Heart left ventricle (tissue), 16 donors: ENCODE data around the gene MATR3. TPM values are rescaled to one million over a fixed set of nuclear protein-coding genes. Genes with fewer than 3 reads are reported as not detected.
"Not testable (repeated sequence)": the region's sequence is repeated elsewhere in the genome, so short reads cannot be mapped to it uniquely, and the experiment has no call there.

Source experiments
- ATAC-seq, 4 donors: fragments of 200-7000 bp; cut with Tn5 transposase; one replicate each; pipeline ENCODE4 v1.9.1; 2020 to 2022; ENCODE audit warnings: moderate library complexity in 4 of 4, mild to moderate bottlenecking in 3 of 4, moderate number of reproducible peaks in 1 of 4
- DNase-seq, 5 donors: peaks; one replicate each; pipeline ENCODE4 v3.0.0-alpha.2; 2020
- H3K27ac ChIP-seq, 12 donors: fragments of 200-600 bp; sonication (generic) in 4 of 12; one replicate each; pipeline versions ENCODE4 v1.5.0 to v1.8.0; 2016 to 2022; ENCODE audit warnings: mild to moderate bottlenecking in 2 of 12
- H3K27me3 ChIP-seq, 9 donors: fragments of 200-600 bp; sonication (generic) in 2 of 9; one replicate each; pipeline versions ENCODE4 v1.5.1 to v1.8.0; 2016 to 2022; ENCODE audit warnings: mild to moderate bottlenecking in 3 of 9
- H3K36me3 ChIP-seq, 9 donors: fragments of 200-600 bp; sonication (generic) in 2 of 9; one replicate each; pipeline versions ENCODE4 v1.5.0 to v1.8.0; 2018 to 2022; ENCODE audit warnings: mild to moderate bottlenecking in 2 of 9
- H3K4me1 ChIP-seq, 12 donors: fragments of 200-600 bp; sonication (generic) in 4 of 12; one replicate each; pipeline versions ENCODE4 v1.5.0 to v1.8.0; 2016 to 2022; ENCODE audit warnings: mild to moderate bottlenecking in 3 of 12
- H3K4me3 ChIP-seq, 12 donors: fragments of 200-600 bp; sonication (generic) in 4 of 12; one replicate each; pipeline versions ENCODE4 v1.5.0 to v1.8.0; 2017 to 2022; ENCODE audit warnings: mild to moderate bottlenecking in 9 of 12, moderate library complexity in 4 of 12
- H3K9me3 ChIP-seq, 12 donors: fragments of 200-600 bp; sonication (generic) in 4 of 12; one replicate each; pipeline versions ENCODE4 v1.5.0 to v1.8.0; 2016 to 2022; ENCODE audit warnings: mild to moderate bottlenecking in 1 of 12
- POLR2A ChIP-seq, 2 donors: fragments of 450-650 bp; IDR thresholded peaks; one replicate each; pipeline ENCODE4 v1.6.1; 2017; ENCODE audit warnings: antibody characterized with exemption in 2 of 2, mild to moderate bottlenecking in 2 of 2, moderate library complexity in 2 of 2
- WGBS, 4 donors: extraction: QIAGEN DNeasy Blood & Tissue Kit in 2 of 4; methylation state at CpG; one replicate each; pipeline versions ENCODE4 v1.1.5 to v1.1.7; 2013 to 2018; 5-methylcytosine and 5-hydroxymethylcytosine counted together
- intact Hi-C, 10 donors: fragments of 100-400 bp; cut with DNase I; formaldehyde crosslinking; loops; one replicate each; pipeline versions ENCODE4 v1.11.1 to v1.14.2; 2022
- polyA plus RNA-seq, 2 donors: library from polyadenylated mRNA; stranded (reverse); fragments of 200-250 nt; gene quantifications; one replicate each; pipeline ENCODE4 v1.2.3, GENCODE V29; 2013
- total RNA-seq, 9 donors: library from RNA; depleted of rRNA in 2 of 9; stranded (reverse); fragments of >200 nt in 2 of 9; fragmentation: NEBNext Ultra II Directional in 3 of 9; extraction: Animal tissue kit (Norgen Biotek cat#: 25700) in 3 of 9; gene quantifications; one replicate each; pipeline versions ENCODE4 v1.1.0 to v1.2.4, GENCODE V29; 2016 to 2023
- TF ChIP-seq, protein P1 (sequence below), 12 donors: fragments of 200-600 bp; sonication (generic) in 4 of 12; IDR thresholded peaks; one replicate each; pipeline versions ENCODE4 v1.5.0 to v1.8.0; 2018 to 2022; ENCODE audit warnings: antibody characterized with exemption in 12 of 12, mild to moderate bottlenecking in 5 of 12
- donor health status: ischemic (EF 13 %, LVEDD 7.1; RV severe dilation, severe dysfunction).
- donor health status: healthy with polysubstance abuse.
- donor health status: DM: no; HTN: yes; CAD: no.
- donor health status: DM: no; HTN: no; CAD: no.
- donor health status: ischemic (EF 25% LVEDD 6.9; RV normal size, moderate dysfunction).
- donor health status: ischemic (EF 25% LVEDD 5.7; RV mildly dilated, moderate dysfunction).
- donor health status: healthy.
- donor health status: DM: yes; HTN: yes; CAD: no.
- donor health status: ischemic (EF 35%, LVEDD 5.7; RV mildly dilated, moderate dysfunction).
- donor health status: nonischemic (EF 11% LVEDD 7.7; RV severe dilation, severe dysfunction).
- donor health status: DM: yes; HTN: yes; CAD: no.
- donor health status: PGD.
- donor health status: ischemic (EF 29% LVEDD 5.4; RV normal size, mild dysfunction).
- donor health status: nonischemic (EF 23%, LVEDD 6.1; RV moderate dilation, normal function).

MATR3 gene
- total and polyA plus RNA-seq, 11 donors: 97.2 to 208 (median 138) TPM

DNA sequence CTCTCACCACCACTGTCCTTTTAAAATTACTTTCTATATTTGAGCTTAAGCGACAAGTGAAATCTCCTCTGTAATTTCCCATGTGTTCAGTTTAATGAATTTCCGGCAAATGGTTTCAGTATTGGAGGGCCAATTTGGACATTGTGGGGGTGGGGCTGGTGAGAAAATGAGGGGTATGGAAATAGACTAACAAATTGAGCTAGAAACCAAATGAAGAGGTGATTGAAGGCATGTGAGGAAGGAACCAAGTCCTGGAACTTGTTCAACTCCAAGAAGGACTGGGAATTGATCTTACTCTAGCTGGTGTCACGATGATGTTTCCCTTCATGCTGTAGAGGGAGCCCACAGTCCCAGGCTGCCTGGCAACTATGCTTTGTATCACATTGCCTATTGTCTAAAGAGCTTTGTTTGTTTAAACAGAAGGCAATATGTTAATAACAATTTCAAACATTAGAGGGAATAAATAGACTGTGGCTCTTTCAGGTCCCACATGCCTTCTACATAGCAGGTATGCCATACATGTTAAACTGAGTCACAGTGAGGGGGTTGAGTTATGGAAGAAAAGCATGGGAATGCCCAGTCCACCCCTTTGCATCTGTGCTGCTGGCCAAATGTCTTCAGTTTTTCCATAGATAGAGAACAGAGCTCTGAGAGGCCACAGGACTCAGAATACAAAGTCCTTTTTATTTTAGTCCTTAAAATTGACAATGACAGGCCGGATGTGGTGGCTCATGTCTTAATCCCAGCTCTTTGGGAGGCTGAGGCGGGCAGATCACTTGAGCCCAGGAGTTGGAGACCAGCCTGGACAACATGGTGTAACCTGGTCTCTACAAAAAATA lies 25.0 kb upstream of the MATR3 start:
- intact Hi-C loops: loop anchor here in 6 of 10 donors (5.0 to 10.0 kb wide), 6 partner anchors 174 to 694 kb away; partner anchors contain the start of gene HSPA9 (in 1 of the 6)
- peak overlapping the region in 1 of 12 donors; percentile 17 for H3K4me3 ChIP-seq
- no peaks in the 10 kb centered on the region for H3K36me3 ChIP-seq
- DNase-seq (no peak), ATAC-seq (peak in 2 of 4 donors; percentile 27 to 46)
- H3K27ac ChIP-seq: peak overlapping the region; percentile 44 to 79 (median 72)
- H3K4me1 ChIP-seq: peaks cover 3 to 52% (median 24%) of the 10 kb centered on the region in 12 donors
- no peak for TF ChIP-seq POLR2A (IDR thresholded peaks at IDR 0.05)
- TF ChIP-seq, protein P1, sequence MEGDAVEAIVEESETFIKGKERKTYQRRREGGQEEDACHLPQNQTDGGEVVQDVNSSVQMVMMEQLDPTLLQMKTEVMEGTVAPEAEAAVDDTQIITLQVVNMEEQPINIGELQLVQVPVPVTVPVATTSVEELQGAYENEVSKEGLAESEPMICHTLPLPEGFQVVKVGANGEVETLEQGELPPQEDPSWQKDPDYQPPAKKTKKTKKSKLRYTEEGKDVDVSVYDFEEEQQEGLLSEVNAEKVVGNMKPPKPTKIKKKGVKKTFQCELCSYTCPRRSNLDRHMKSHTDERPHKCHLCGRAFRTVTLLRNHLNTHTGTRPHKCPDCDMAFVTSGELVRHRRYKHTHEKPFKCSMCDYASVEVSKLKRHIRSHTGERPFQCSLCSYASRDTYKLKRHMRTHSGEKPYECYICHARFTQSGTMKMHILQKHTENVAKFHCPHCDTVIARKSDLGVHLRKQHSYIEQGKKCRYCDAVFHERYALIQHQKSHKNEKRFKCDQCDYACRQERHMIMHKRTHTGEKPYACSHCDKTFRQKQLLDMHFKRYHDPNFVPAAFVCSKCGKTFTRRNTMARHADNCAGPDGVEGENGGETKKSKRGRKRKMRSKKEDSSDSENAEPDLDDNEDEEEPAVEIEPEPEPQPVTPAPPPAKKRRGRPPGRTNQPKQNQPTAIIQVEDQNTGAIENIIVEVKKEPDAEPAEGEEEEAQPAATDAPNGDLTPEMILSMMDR (IDR thresholded peaks at IDR 0.05): peak in 3 of 12 donors; percentile 29 to 43 (median 42)
- WGBS, 4 donors: 47 to 51% (median 49%) methylated on average over 5 of the region's 5 CpGs
- H3K9me3 ChIP-seq: no peaks in the 10 kb centered on the region
- no peaks in the 10 kb centered on the region for H3K27me3 ChIP-seq

DNA sequence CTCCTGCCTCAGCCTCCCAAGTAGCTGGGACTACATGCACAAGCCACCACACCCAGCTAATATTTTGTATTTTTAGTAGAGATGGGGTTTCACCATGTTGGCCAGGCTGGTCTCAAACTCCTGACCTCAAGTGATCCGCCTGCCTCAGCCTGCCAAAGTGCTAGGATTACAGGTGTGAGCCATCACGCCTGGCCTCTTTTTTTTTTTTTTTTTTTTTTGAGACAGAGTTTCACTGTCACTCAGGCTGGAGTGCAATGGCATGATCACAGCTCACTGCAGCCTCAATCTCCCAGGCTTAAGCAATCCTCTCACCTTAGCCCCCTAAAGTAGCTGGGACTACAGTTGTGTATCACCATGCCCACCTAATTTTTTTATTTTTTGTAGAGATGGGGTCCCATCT lies 22.8 kb upstream of the MATR3 start:
- ATAC-seq, H3K9me3 ChIP-seq, H3K27me3 ChIP-seq, DNase-seq, intact Hi-C loops, H3K36me3 ChIP-seq, H3K4me3 ChIP-seq: not testable (repeated sequence)
- 81 to 91% (median 90%) methylated on average over 2 of the region's 2 CpGs for WGBS, 4 donors
- peak overlapping the region in 2 of 12 donors; percentile 42 to 54 for H3K27ac ChIP-seq
- H3K4me1 ChIP-seq: peaks cover 3 to 70% (median 38%) of the 10 kb centered on the region in 12 donors

DNA sequence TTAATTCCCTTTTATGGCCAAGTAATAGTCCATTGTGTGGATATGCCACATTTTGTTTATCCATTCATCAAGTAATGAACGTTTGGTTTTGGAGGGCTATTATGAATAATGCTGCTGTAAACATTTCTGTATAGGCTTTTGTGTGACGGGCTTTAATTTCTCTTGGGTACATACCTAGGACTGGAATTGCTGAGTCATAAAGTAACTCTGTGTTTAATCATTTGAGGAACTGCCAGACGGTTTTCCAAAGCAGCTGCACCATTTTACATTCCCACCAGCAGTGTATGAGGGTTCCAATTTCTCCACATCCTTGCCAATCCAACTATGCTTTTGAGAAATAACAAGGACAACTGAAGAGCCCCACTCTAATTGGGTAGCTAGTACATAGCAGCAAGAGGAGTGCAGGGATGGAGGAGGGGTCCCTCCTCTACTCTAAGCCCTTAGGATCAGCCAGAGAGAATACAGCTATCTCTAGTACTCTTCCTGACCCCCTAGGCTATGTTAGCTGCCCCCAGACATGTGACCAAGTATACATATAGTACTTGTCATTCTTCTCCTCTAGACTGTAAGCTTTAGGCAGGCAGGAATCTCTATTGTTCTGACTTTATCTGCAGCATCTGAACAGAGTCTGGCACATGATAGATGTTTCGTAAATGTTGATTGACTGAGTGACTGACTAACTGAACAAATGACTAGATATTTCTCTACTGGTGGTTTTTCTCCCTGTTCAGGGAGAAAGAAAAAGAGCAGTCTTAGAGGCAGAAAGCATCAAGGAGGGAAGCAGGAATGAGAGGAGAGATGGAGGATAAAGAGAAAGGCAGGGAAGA lies 22.1 kb upstream of the MATR3 start:
- DNase-seq: no peak
- Histone ChIP-seq H3K4me1 (peaks cover 3 to 77% (median 41%) of the 10 kb centered on the region in 12 donors), H3K36me3 (peaks cover 0 to 8% (median 0%) of the 10 kb centered on the region in 9 donors), H3K27ac (peak overlapping the region in 5 of 12 donors; percentile 11 to 54 (median 23)), H3K4me3 (no peak overlapping the region), H3K27me3 (no peaks in the 10 kb centered on the region), H3K9me3 (no peaks in the 10 kb centered on the region)
- intact Hi-C loops: no loop called here
- 45 to 59% (median 54%) methylated on average over 4 of the region's 4 CpGs for WGBS, 4 donors
- TF ChIP-seq, protein P1 (IDR thresholded peaks at IDR 0.05): no peak
- no peak for TF ChIP-seq POLR2A (IDR thresholded peaks at IDR 0.05)
- ATAC-seq: no peak

DNA sequence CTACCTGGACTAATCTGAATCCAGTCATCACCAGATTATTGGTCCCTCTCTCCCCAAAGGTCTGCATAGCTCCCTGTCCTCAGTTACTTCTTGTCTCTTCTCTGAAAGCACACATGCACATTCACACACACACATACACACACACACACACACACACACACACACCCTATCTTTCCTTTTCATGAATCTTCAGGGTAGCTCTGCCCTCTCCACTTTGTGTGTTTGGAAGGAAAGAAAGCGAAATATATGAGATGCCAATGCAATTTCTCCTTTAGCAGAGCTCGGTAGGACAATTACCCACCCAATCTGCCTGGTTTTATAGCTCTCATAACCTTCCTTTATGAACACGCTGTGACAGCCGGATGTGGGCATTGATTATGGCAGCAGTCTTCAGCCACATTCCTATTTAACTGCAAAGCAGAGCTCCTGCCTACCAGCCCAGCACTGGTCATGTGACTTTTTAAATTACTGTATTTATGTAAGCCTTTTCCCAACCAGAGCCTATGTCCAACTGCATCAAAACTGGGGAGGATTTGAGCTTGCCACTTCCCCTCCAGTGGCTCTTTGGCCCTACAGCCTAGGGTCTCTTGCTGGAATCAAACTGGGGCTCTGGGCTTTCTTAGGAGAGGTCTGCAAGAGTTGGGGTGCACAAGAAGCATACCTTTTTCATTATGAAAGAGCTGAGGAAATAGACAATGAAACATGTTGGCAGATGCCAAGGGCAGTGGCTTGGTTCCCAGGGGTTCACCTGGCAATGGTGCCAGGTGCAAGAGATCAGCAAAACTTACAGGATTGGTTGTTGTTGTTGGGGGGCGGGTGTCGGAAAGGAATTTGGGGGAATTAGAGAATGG lies 20.8 kb upstream of the MATR3 start:
- H3K36me3 ChIP-seq: peaks cover 0 to 11% (median 0%) of the 10 kb centered on the region in 9 donors
- DNase-seq: no peak
- peaks cover 3 to 80% (median 45%) of the 10 kb centered on the region in 12 donors for H3K4me1 ChIP-seq
- no peak for ATAC-seq
- WGBS, 4 donors: 74 to 84% (median 82%) methylated on average over 6 of the region's 6 CpGs
- intact Hi-C loops: no loop called here
- H3K9me3 ChIP-seq: no peaks in the 10 kb centered on the region
- H3K27me3 ChIP-seq: no peaks in the 10 kb centered on the region
- H3K27ac ChIP-seq: peak overlapping the region; percentile 26 to 91 (median 84)
- H3K4me3 ChIP-seq: peak overlapping the region in 8 of 12 donors; percentile 53 to 72 (median 64)
- TF ChIP-seq POLR2A (IDR thresholded peaks at IDR 0.05): no peak
- TF ChIP-seq, protein P1 (IDR thresholded peaks at IDR 0.05): no peak
